HepG2 (cell line): ENCODE data around the gene DHRS1. TPM values are rescaled to one million over a fixed set of nuclear protein-coding genes. Genes with fewer than 3 reads are reported as not detected.

Source experiments
- ATF7 ChIP-seq, 2 experiments: fragments of 450-650 bp in 1 of 2; sonication (generic) in 1 of 2; formaldehyde crosslinking in 1 of 2; IDR thresholded peaks; 2 replicates each; pipeline versions ENCODE4 v1.4.0 to v1.6.1; 2016 to 2020; ENCODE audit warnings: antibody characterized with exemption in 1 of 2, mild to moderate bottlenecking in 1 of 2, missing genetic modification reagents in 1 of 2
- EP300 ChIP-seq, 3 experiments: sonication (generic) in 1 of 3; formaldehyde crosslinking in 1 of 3; IDR thresholded peaks; 2 replicates each; pipeline versions ENCODE4 v1.5.1 to v1.6.1; 2011 to 2020; ENCODE audit warnings: low read depth in 2 of 3, low read length in 2 of 3, borderline replicate concordance in 1 of 3, improper control_type of control experiment in 1 of 3, mild to moderate bottlenecking in 1 of 3, missing genetic modification reagents in 1 of 3, moderate library complexity in 1 of 3
- GTF3A ChIP-seq: sonication (generic); formaldehyde crosslinking; conservative IDR thresholded peaks from 2 replicates; pipeline ENCODE4 v1.4.0; 2020; ENCODE audit warnings: mild to moderate bottlenecking, missing genetic modification reagents
- IRF2 ChIP-seq: IDR thresholded peaks from 2 replicates; pipeline ENCODE4 v1.6.1; 2018; ENCODE audit warnings: missing genetic modification reagents, missing compliant biosample characterization
- MAZ ChIP-seq, 2 experiments: sonication (generic) in 1 of 2; formaldehyde crosslinking in 1 of 2; IDR thresholded peaks; 2 replicates each; pipeline versions ENCODE4 v1.5.0 to v1.6.1; 2012 to 2020; ENCODE audit warnings: low read depth in 2 of 2, mild to moderate bottlenecking in 2 of 2, borderline replicate concordance in 1 of 2, improper control_type of control experiment in 1 of 2, low read length in 1 of 2, missing genetic modification reagents in 1 of 2, moderate library complexity in 1 of 2
- PHF8 ChIP-seq: sonication (generic); formaldehyde crosslinking; IDR thresholded peaks from 2 replicates; pipeline ENCODE4 v1.5.0; 2020; ENCODE audit warnings: missing genetic modification reagents
- U2AF2 ChIP-seq: fragments of 200-400 bp; formaldehyde crosslinking; IDR thresholded peaks from 2 replicates; pipeline ENCODE4 v1.6.1; 2017; ENCODE audit warnings: low read depth, mild to moderate bottlenecking, low read length
- ZFP62 ChIP-seq: sonication (generic); formaldehyde crosslinking; IDR thresholded peaks from 2 replicates; pipeline ENCODE4 v1.4.0; 2020; ENCODE audit warnings: missing genetic modification reagents
- ZNF44 ChIP-seq: sonication (generic); formaldehyde crosslinking; IDR thresholded peaks from 2 replicates; pipeline ENCODE4 v1.5.1; 2020; ENCODE audit warnings: mild to moderate bottlenecking, missing genetic modification reagents
- ZSCAN9 ChIP-seq: IDR thresholded peaks from 2 replicates; pipeline ENCODE4 v1.6.1; 2016; ENCODE audit warnings: borderline replicate concordance
- polyA plus RNA-seq, 8 experiments: library from polyadenylated mRNA; depleted of rRNA in 3 of 8; stranded (reverse) in 7 of 8; unstranded in 1 of 8; fragments of >200 nt; fragmentation: Illumina TruSeq in 4 of 8; extraction: Trizol in 4 of 8; gene quantifications; 2 replicates each; pipeline versions ENCODE4 v1.2.1 to v1.2.3, GENCODE V29; 2011 to 2016; ENCODE audit warnings: low read depth in 4 of 8, missing spikeins in 1 of 8, mixed read lengths in 1 of 8; ENCODE audit not compliant: insufficient read depth in 1 of 8
- total RNA-seq, 5 experiments: library from RNA; depleted of rRNA; stranded (reverse); fragments of >200 nt; fragmentation: Illumina TruSeq; extraction: Trizol; gene quantifications; 2 replicates each; pipeline ENCODE4 v1.2.3, GENCODE V29; 2016; ENCODE audit warnings: low read depth in 1 of 5
- TF ChIP-seq, protein P1 (sequence below): sonication (generic); formaldehyde crosslinking; IDR thresholded peaks from 2 replicates; pipeline ENCODE4 v1.5.0; 2020; ENCODE audit warnings: missing genetic modification reagents, mild to moderate bottlenecking, borderline replicate concordance
- TF ChIP-seq, protein P2 (sequence below): IDR thresholded peaks from 2 replicates; pipeline ENCODE4 v1.6.1; 2016; ENCODE audit warnings: mild to moderate bottlenecking, missing biosample characterization, missing genetic modification reagents
- TF ChIP-seq, protein P3 (sequence below): sonication (generic); formaldehyde crosslinking; IDR thresholded peaks from 2 replicates; pipeline ENCODE4 v1.4.0; 2020; ENCODE audit warnings: mild to moderate bottlenecking, missing genetic modification reagents
- TF ChIP-seq, protein P4 (sequence below): sonication (generic); formaldehyde crosslinking; IDR thresholded peaks from 2 replicates; pipeline ENCODE4 v1.5.0; 2020; ENCODE audit warnings: missing genetic modification reagents
- TF ChIP-seq, protein P5 (sequence below): IDR thresholded peaks from 2 replicates; pipeline ENCODE4 v1.4.0; 2020; ENCODE audit warnings: mild to moderate bottlenecking, missing genetic modification reagents
- TF ChIP-seq, protein P6 (sequence below): sonication (generic); formaldehyde crosslinking; IDR thresholded peaks from 2 replicates; pipeline ENCODE4 v1.8.1; 2023; ENCODE audit warnings: missing genetic modification reagents, mild to moderate bottlenecking, borderline replicate concordance

The DHRS1 gene
- total and polyA plus RNA-seq, 2 of the 13 experiments (the other 11 are each of a cell fraction or from before 2014, with no cell fraction given): 49.8 to 60.8 TPM

DNA sequence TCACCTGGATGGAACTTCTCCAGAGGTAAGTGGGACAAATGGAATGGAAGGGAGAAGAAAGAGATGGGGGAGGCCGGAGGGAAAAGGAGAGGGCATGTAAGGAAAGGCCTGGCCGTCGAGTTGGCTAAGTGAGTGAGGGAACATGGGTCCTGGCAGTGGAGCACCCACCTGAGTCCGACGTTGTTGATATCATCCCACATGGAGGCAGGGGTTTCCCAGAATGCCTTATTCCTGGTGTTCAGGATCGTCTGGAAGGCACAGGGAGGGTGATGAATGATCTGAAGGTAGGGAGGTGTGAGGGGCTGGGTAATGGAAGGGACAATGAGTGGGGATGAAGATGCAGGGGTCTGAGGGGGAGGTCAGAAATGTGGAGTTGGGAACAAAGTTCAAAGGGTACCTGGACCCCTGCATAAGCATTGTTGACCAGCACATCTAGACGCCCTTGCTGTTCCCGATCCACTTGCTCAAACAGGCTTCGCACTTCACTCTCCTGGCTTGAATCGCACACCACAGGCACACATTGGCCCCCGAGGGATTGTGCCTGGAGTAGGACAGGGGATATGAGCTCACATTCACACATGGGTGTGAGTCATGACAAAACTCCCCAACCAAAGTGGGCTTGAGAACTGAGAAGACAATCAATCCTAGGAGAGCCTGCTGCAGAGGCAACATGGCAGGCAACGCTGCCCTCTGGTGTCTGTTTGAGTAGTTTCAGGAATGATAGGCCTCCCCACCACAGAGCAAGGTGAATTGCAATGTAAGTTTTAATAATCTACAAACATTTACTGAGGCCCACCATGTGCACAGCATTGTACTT, 3.0 kb downstream of the DHRS1 start (continued):
- TF ChIP-seq ZSCAN9 (CRISPR knock-in tag) (no peak; the same call in 1 of the 2 replicates), ATF7 (IDR thresholded peaks at IDR 0.05) (no peak), ATF7 (CRISPR knock-in tag; IDR thresholded peaks at IDR 0.05) (peak; percentile 30; the same call in 1 of the 2 replicates), ZNF44 (CRISPR knock-in tag) (peak; percentile 77; the same call in 1 of the 2 replicates), MAZ (IDR thresholded peaks at IDR 0.05; ENCODE audit: borderline replicate concordance, low read depth, low read length) (0 out of 2 replicates have a peak, but pooled peaks have one; percentile 13), MAZ (CRISPR knock-in tag; IDR thresholded peaks at IDR 0.05; ENCODE audit: low read depth) (no peak; the same call in 1 of the 2 replicates), EP300 (IDR thresholded peaks at IDR 0.05; ENCODE audit: low read depth in 2 of 2, low read length in 2 of 2) (no peak), EP300 (CRISPR knock-in tag; IDR thresholded peaks at IDR 0.05; ENCODE audit: borderline replicate concordance) (0 out of 2 replicates have a peak, but pooled peaks have one; percentile 3), PHF8 (CRISPR knock-in tag) (0 out of 2 replicates have a peak, but pooled peaks have one; percentile 26), GTF3A (CRISPR knock-in tag) (0 out of 2 replicates have a peak, but pooled peaks have one; percentile 43), ZFP62 (CRISPR knock-in tag) (no peak), U2AF2 (no peak), IRF2 (0 out of 2 replicates have a peak, but pooled peaks have one; percentile 52)
- TF ChIP-seq, protein P1, sequence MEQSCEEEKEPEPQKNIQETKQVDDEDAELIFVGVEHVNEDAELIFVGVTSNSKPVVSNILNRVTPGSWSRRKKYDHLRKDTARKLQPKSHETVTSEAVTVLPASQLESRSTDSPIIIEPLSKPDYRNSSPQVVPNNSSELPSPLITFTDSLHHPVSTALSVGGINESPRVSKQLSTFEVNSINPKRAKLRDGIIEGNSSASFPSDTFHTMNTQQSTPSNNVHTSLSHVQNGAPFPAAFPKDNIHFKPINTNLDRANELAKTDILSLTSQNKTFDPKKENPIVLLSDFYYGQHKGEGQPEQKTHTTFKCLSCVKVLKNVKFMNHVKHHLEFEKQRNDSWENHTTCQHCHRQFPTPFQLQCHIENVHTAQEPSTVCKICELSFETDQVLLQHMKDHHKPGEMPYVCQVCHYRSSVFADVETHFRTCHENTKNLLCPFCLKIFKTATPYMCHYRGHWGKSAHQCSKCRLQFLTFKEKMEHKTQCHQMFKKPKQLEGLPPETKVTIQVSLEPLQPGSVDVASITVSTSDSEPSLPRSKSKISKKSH (CRISPR knock-in tag): peak; percentile 59; the same call in 1 of the 2 replicates
- TF ChIP-seq, protein P2, sequence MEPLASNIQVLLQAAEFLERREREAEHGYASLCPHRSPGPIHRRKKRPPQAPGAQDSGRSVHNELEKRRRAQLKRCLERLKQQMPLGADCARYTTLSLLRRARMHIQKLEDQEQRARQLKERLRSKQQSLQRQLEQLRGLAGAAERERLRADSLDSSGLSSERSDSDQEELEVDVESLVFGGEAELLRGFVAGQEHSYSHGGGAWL (CRISPR knock-in tag): 0 out of 2 replicates have a peak, but pooled peaks have one; percentile 55
- TF ChIP-seq, protein P3, sequence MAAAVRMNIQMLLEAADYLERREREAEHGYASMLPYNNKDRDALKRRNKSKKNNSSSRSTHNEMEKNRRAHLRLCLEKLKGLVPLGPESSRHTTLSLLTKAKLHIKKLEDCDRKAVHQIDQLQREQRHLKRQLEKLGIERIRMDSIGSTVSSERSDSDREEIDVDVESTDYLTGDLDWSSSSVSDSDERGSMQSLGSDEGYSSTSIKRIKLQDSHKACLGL (CRISPR knock-in tag): 0 out of 2 replicates have a peak, but pooled peaks have one; percentile 52
- TF ChIP-seq, protein P4, sequence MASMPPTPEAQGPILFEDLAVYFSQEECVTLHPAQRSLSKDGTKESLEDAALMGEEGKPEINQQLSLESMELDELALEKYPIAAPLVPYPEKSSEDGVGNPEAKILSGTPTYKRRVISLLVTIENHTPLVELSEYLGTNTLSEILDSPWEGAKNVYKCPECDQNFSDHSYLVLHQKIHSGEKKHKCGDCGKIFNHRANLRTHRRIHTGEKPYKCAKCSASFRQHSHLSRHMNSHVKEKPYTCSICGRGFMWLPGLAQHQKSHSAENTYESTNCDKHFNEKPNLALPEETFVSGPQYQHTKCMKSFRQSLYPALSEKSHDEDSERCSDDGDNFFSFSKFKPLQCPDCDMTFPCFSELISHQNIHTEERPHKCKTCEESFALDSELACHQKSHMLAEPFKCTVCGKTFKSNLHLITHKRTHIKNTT: no peak
- TF ChIP-seq, protein P5, sequence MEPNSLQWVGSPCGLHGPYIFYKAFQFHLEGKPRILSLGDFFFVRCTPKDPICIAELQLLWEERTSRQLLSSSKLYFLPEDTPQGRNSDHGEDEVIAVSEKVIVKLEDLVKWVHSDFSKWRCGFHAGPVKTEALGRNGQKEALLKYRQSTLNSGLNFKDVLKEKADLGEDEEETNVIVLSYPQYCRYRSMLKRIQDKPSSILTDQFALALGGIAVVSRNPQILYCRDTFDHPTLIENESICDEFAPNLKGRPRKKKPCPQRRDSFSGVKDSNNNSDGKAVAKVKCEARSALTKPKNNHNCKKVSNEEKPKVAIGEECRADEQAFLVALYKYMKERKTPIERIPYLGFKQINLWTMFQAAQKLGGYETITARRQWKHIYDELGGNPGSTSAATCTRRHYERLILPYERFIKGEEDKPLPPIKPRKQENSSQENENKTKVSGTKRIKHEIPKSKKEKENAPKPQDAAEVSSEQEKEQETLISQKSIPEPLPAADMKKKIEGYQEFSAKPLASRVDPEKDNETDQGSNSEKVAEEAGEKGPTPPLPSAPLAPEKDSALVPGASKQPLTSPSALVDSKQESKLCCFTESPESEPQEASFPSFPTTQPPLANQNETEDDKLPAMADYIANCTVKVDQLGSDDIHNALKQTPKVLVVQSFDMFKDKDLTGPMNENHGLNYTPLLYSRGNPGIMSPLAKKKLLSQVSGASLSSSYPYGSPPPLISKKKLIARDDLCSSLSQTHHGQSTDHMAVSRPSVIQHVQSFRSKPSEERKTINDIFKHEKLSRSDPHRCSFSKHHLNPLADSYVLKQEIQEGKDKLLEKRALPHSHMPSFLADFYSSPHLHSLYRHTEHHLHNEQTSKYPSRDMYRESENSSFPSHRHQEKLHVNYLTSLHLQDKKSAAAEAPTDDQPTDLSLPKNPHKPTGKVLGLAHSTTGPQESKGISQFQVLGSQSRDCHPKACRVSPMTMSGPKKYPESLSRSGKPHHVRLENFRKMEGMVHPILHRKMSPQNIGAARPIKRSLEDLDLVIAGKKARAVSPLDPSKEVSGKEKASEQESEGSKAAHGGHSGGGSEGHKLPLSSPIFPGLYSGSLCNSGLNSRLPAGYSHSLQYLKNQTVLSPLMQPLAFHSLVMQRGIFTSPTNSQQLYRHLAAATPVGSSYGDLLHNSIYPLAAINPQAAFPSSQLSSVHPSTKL (CRISPR knock-in tag): peak; percentile 55; the same call in 1 of the 2 replicates
- TF ChIP-seq, protein P6, sequence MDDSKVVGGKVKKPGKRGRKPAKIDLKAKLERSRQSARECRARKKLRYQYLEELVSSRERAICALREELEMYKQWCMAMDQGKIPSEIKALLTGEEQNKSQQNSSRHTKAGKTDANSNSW (CRISPR knock-in tag): 0 out of 2 replicates have a peak, but pooled peaks have one; percentile 13
